IPS-18a (cell line): ENCODE results near the gene IQSEC3.
"Not testable (repeated sequence)": the region's sequence is repeated elsewhere in the genome, so short reads cannot be mapped to it uniquely, and the experiment has no call there.

Source experiments
- H3K27ac ChIP-seq: one replicate; pipeline ENCODE4 v1.5.1; 2013; ENCODE audit warnings: low read length
- H3K27me3 ChIP-seq: one replicate; pipeline ENCODE4 v1.6.1; 2013; ENCODE audit warnings: mild to moderate bottlenecking, low read length; ENCODE audit not compliant: control insufficient read depth, insufficient read depth
- H3K36me3 ChIP-seq: one replicate; pipeline ENCODE4 v1.6.1; 2013; ENCODE audit warnings: low read depth, low read length; ENCODE audit not compliant: control insufficient read depth
- H3K4me1 ChIP-seq: one replicate; pipeline ENCODE4 v1.6.1; 2013; ENCODE audit warnings: low read depth, low read length; ENCODE audit not compliant: control insufficient read depth
- H3K4me3 ChIP-seq: one replicate; pipeline ENCODE4 v1.5.1; 2013; ENCODE audit warnings: low read length
- H3K9ac ChIP-seq: one replicate; pipeline ENCODE4 v1.6.1; 2013; ENCODE audit warnings: mild to moderate bottlenecking, low read length, moderate library complexity
- H3K9me3 ChIP-seq: one replicate; pipeline ENCODE4 v1.6.1; 2013; ENCODE audit warnings: low read depth, low read length; ENCODE audit not compliant: control insufficient read depth

IQSEC3 gene

DNA sequence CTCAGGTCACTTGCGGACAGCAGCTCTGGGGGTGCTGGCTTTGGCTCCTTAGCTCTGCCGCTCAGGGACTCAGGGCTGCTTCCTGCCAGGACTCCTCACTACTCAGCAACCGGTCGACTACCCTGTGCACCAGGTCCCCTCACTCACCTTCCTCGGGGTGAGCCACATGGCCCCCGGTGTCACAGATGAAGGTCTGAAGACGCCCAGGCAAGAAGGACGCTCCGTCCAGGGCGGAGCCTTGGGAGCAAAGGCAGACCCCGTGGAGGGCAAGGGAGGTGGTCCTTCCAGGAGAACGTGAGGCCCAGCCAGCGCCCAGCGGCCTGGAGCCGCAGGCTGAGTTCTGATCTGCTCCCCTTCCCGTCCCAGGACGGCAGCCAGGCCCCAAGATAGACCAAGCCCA, 115.4 kb downstream of the IQSEC3 start:
- Histone ChIP-seq H3K9ac (no peak overlapping the region), H3K4me1 (peaks cover 9% of the 10 kb centered on the region), H3K27me3 (no peaks in the 10 kb centered on the region), H3K4me3 (no peak overlapping the region), H3K9me3 (no peaks in the 10 kb centered on the region), H3K36me3 (no peaks in the 10 kb centered on the region), H3K27ac (no peak overlapping the region)

GRCh38 chr12:182381-182892, 115.9 kb downstream of the IQSEC3 start:
- no peaks in the 10 kb centered on the region for H3K36me3 ChIP-seq
- H3K4me3 ChIP-seq = no peak overlapping the region
- H3K9me3 ChIP-seq = no peaks in the 10 kb centered on the region
- peaks cover 9% of the 10 kb centered on the region for H3K4me1 ChIP-seq
- no peak overlapping the region for H3K9ac ChIP-seq
- no peak overlapping the region for H3K27ac ChIP-seq
- H3K27me3 ChIP-seq = no peaks in the 10 kb centered on the region

GRCh38 chr12:184811-185575, 118.4 kb downstream of the IQSEC3 start:
- no peaks in the 10 kb centered on the region for H3K9me3 ChIP-seq
- no peak overlapping the region for H3K4me3 ChIP-seq
- no peak overlapping the region for H3K27ac ChIP-seq
- H3K4me1 ChIP-seq = no peaks in the 10 kb centered on the region
- no peak overlapping the region for H3K9ac ChIP-seq
- H3K36me3 ChIP-seq = no peaks in the 10 kb centered on the region
- H3K27me3 ChIP-seq = peaks cover 14% of the 10 kb centered on the region

GRCh38 chr12:185576-185955, 119.0 kb downstream of the IQSEC3 start:
- H3K4me1 ChIP-seq = no peaks in the 10 kb centered on the region
- H3K27ac ChIP-seq = no peak overlapping the region
- H3K9ac ChIP-seq = no peak overlapping the region
- H3K4me3 ChIP-seq = no peak overlapping the region
- H3K27me3 ChIP-seq = peaks cover 19% of the 10 kb centered on the region
- no peaks in the 10 kb centered on the region for H3K36me3 ChIP-seq
- H3K9me3 ChIP-seq = no peaks in the 10 kb centered on the region

- Histone ChIP-seq H3K36me3 (no peaks in the 10 kb centered on the region), H3K9ac (no peak overlapping the region), H3K4me3 (no peak overlapping the region), H3K9me3 (no peaks in the 10 kb centered on the region), H3K27ac (no peak overlapping the region), H3K27me3 (peaks cover 23% of the 10 kb centered on the region), H3K4me1 (no peaks in the 10 kb centered on the region)
These were observed 119.5 kb downstream of the IQSEC3 start for GRCh38 chr12:186006-186625.

GRCh38 chr12:187986-188909, 121.7 kb downstream of the IQSEC3 start:
- H3K27ac ChIP-seq = not testable (repeated sequence)

GRCh38 chr12:188910-189621, 122.5 kb downstream of the IQSEC3 start:
- H3K27ac ChIP-seq = no peak overlapping the region
- no peaks in the 10 kb centered on the region for H3K9me3 ChIP-seq
- no peaks in the 10 kb centered on the region for H3K36me3 ChIP-seq
- H3K27me3 ChIP-seq = peaks cover 23% of the 10 kb centered on the region
- peak overlapping the region; percentile 71 for H3K4me3 ChIP-seq
- H3K9ac ChIP-seq = no peak overlapping the region
- H3K4me1 ChIP-seq = no peaks in the 10 kb centered on the region

More at GRCh38 chr12:187986-188909, 121.7 kb downstream of the IQSEC3 start:
- Histone ChIP-seq H3K4me3 (peak overlapping the region; percentile 71), H3K27me3 (peaks cover 23% of the 10 kb centered on the region)
- not testable (repeated sequence) for H3K9ac ChIP-seq, H3K36me3 ChIP-seq, H3K4me1 ChIP-seq, H3K9me3 ChIP-seq

DNA sequence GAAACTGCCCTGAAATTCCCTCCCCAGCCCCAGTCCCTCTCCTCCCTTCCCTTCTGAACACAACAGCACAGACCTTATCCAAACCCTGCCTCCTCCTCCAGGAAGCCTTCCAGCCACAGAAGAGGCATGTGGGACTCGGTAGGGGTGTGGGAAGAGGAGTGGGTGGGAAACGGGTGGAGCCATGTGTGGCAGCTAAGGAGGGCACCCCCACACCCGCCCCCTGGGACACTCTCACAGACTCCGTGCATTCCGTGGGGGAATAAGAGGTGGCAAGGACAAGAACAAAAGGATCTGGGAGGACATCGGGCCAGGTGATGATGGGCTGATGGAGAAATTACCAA, 123.0 kb downstream of the IQSEC3 start:
- Histone ChIP-seq H3K4me1 (no peaks in the 10 kb centered on the region), H3K27ac (no peak overlapping the region), H3K4me3 (no peak overlapping the region), H3K9me3 (no peaks in the 10 kb centered on the region), H3K9ac (no peak overlapping the region), H3K36me3 (no peaks in the 10 kb centered on the region), H3K27me3 (peaks cover 23% of the 10 kb centered on the region)

GRCh38 chr12:190881-191280, 124.3 kb downstream of the IQSEC3 start:
- no peaks in the 10 kb centered on the region for H3K4me1 ChIP-seq
- H3K27ac ChIP-seq = no peak overlapping the region
- H3K9me3 ChIP-seq = no peaks in the 10 kb centered on the region
- no peak overlapping the region for H3K4me3 ChIP-seq
- H3K36me3 ChIP-seq = no peaks in the 10 kb centered on the region
- H3K27me3 ChIP-seq = peaks cover 23% of the 10 kb centered on the region
- no peak overlapping the region for H3K9ac ChIP-seq

- Histone ChIP-seq H3K27me3 (peaks cover 23% of the 10 kb centered on the region), H3K9me3 (no peaks in the 10 kb centered on the region), H3K27ac (no peak overlapping the region), H3K9ac (no peak overlapping the region), H3K4me3 (no peak overlapping the region), H3K36me3 (no peaks in the 10 kb centered on the region), H3K4me1 (no peaks in the 10 kb centered on the region)
These were observed 125.0 kb downstream of the IQSEC3 start for GRCh38 chr12:191541-191940.

GRCh38 chr12:193261-193660, 126.7 kb downstream of the IQSEC3 start:
- H3K27me3 ChIP-seq = peaks cover 23% of the 10 kb centered on the region

More at GRCh38 chr12:193261-193660, 126.7 kb downstream of the IQSEC3 start:
- H3K36me3 ChIP-seq = no peaks in the 10 kb centered on the region
- H3K9ac ChIP-seq = no peak overlapping the region
- H3K9me3 ChIP-seq = no peaks in the 10 kb centered on the region
- no peak overlapping the region for H3K27ac ChIP-seq
- no peak overlapping the region for H3K4me3 ChIP-seq
- H3K4me1 ChIP-seq = no peaks in the 10 kb centered on the region
